ENCODE results near the gene RNF11.

The RNF11 gene

GRCh38 chr1:51274676-51275075, 38.6 kb downstream of the RNF11 start:
- Histone ChIP-seq H3K4me1 (ENCODE audit: insufficient read depth, low read length) (no peaks in the 10 kb centered on the region), H4K20me1 (ENCODE audit: insufficient read depth, low read length) (no peaks in the 10 kb centered on the region), H3K27ac (ENCODE audit: low read length) (no peak overlapping the region), H3K36me3 (ENCODE audit: insufficient read depth, low read length) (peaks cover 29% of the 10 kb centered on the region), H2AFZ (ENCODE audit: low read depth, low read length) (no peak overlapping the region), H3K4me2 (ENCODE audit: insufficient read depth, low read length) (no peak overlapping the region), H3K9ac (ENCODE audit: low read depth, low read length) (no peak overlapping the region), H3K27me3 (ENCODE audit: insufficient read depth, low read length, poor library complexity) (no peaks in the 10 kb centered on the region), H3K4me3 (ENCODE audit: low read depth in 1 of 2, low read length in 2 of 2) (no peak overlapping the region), H3K79me2 (ENCODE audit: insufficient read depth, low read length) (no peaks in the 10 kb centered on the region), H3K9me3 (ENCODE audit: insufficient read depth, low read length, severe bottlenecking) (no peaks in the 10 kb centered on the region)
- ATAC-seq (ENCODE audit: insufficient read depth, low read depth): no peak
- TF ChIP-seq CTCF (IDR thresholded peaks at IDR 0.05; ENCODE audit: borderline replicate concordance, extremely low read depth, low read length, poor library complexity, severe bottlenecking): no peak
- no peak for TF ChIP-seq EZH2 (IDR thresholded peaks at IDR 0.05; ENCODE audit: borderline replicate concordance, low read depth, low read length, severe bottlenecking)
- no peak for DNase-seq

- Histone ChIP-seq H3K79me2 (ENCODE audit: insufficient read depth, low read length) (no peaks in the 10 kb centered on the region), H2AFZ (ENCODE audit: low read depth, low read length) (no peak overlapping the region), H3K36me3 (ENCODE audit: insufficient read depth, low read length) (peaks cover 13% of the 10 kb centered on the region), H3K27ac (ENCODE audit: low read length) (no peak overlapping the region), H3K9ac (ENCODE audit: low read depth, low read length) (no peak overlapping the region), H3K9me3 (ENCODE audit: insufficient read depth, low read length, severe bottlenecking) (no peaks in the 10 kb centered on the region), H4K20me1 (ENCODE audit: insufficient read depth, low read length) (no peaks in the 10 kb centered on the region), H3K4me3 (ENCODE audit: low read depth in 1 of 2, low read length in 2 of 2) (no peak overlapping the region), H3K27me3 (ENCODE audit: insufficient read depth, low read length, poor library complexity) (no peaks in the 10 kb centered on the region), H3K4me1 (ENCODE audit: insufficient read depth, low read length) (no peaks in the 10 kb centered on the region), H3K4me2 (ENCODE audit: insufficient read depth, low read length) (no peak overlapping the region)
- DNase-seq: no peak
- no peak for TF ChIP-seq CTCF (IDR thresholded peaks at IDR 0.05; ENCODE audit: borderline replicate concordance, extremely low read depth, low read length, poor library complexity, severe bottlenecking)
- TF ChIP-seq EZH2 (IDR thresholded peaks at IDR 0.05; ENCODE audit: borderline replicate concordance, low read depth, low read length, severe bottlenecking): no peak
- no peak for ATAC-seq (ENCODE audit: insufficient read depth, low read depth)
Measured at GRCh38 chr1:51276286-51276685, 40.2 kb downstream of the RNF11 start.

GRCh38 chr1:51280321-51280978, 44.4 kb downstream of the RNF11 start:
- no peak overlapping the region for H3K4me3 ChIP-seq (ENCODE audit: low read depth in 1 of 2, low read length in 2 of 2)
- H3K27me3 ChIP-seq (ENCODE audit: insufficient read depth, low read length, poor library complexity): no peaks in the 10 kb centered on the region
- H2AFZ ChIP-seq (ENCODE audit: low read depth, low read length): no peak overlapping the region
- H3K36me3 ChIP-seq (ENCODE audit: insufficient read depth, low read length): no peaks in the 10 kb centered on the region; the same call in 1 of the 2 replicates
- H3K79me2 ChIP-seq (ENCODE audit: insufficient read depth, low read length): no peaks in the 10 kb centered on the region
- ATAC-seq (ENCODE audit: insufficient read depth, low read depth): no peak
- no peaks in the 10 kb centered on the region for H3K4me1 ChIP-seq (ENCODE audit: insufficient read depth, low read length)
- TF ChIP-seq CTCF (IDR thresholded peaks at IDR 0.05; ENCODE audit: borderline replicate concordance, extremely low read depth, low read length, poor library complexity, severe bottlenecking): no peak
- TF ChIP-seq EZH2 (IDR thresholded peaks at IDR 0.05; ENCODE audit: borderline replicate concordance, low read depth, low read length, severe bottlenecking): no peak
- no peak overlapping the region for H3K4me2 ChIP-seq (ENCODE audit: insufficient read depth, low read length)
- no peaks in the 10 kb centered on the region for H4K20me1 ChIP-seq (ENCODE audit: insufficient read depth, low read length)
- no peak overlapping the region for H3K9ac ChIP-seq (ENCODE audit: low read depth, low read length)
- no peak for DNase-seq
- H3K27ac ChIP-seq (ENCODE audit: low read length): no peak overlapping the region
- no peaks in the 10 kb centered on the region for H3K9me3 ChIP-seq (ENCODE audit: insufficient read depth, low read length, severe bottlenecking)

Data from DND-41 (cell line).